GM20000 (cell line): ENCODE measurements around the gene ITPR2.

Experiments used
- DNase-seq: peaks from one replicate; pipeline ENCODE4 v3.0.0; 2012; ENCODE audit warnings: low spot score
- CTCF ChIP-seq: IDR thresholded peaks from 2 replicates; pipeline ENCODE4 v1.5.1; 2012; ENCODE audit warnings: mild to moderate bottlenecking, control low read depth; ENCODE audit errors: extremely low read depth, missing control alignments

The ITPR2 gene

GRCh38 chr12:26548227-26548626 is 284.8 kb downstream of the ITPR2 start:
- TF ChIP-seq CTCF: no peak
- no peak for DNase-seq

GRCh38 chr12:26546535-26547314 is 286.3 kb downstream of the ITPR2 start:
- TF ChIP-seq CTCF: no peak
- no peak for DNase-seq

GRCh38 chr12:26539131-26539530 is 293.9 kb downstream of the ITPR2 start:
- no peak for DNase-seq
- TF ChIP-seq CTCF: no peak

GRCh38 chr12:26537651-26538050 is 295.3 kb downstream of the ITPR2 start:
- TF ChIP-seq CTCF: no peak

GRCh38 chr12:26537126-26537525 is 295.9 kb downstream of the ITPR2 start:
- DNase-seq: no peak
- no peak for TF ChIP-seq CTCF

More at GRCh38 chr12:26537651-26538050, 295.3 kb downstream of the ITPR2 start:
- no peak for DNase-seq

- no peak for DNase-seq
- TF ChIP-seq CTCF: no peak
Measured at GRCh38 chr12:26535826-26536225, 297.2 kb downstream of the ITPR2 start.

- no peak for DNase-seq
Measured at GRCh38 chr12:26534071-26534470, 298.9 kb downstream of the ITPR2 start.

More at GRCh38 chr12:26534071-26534470, 298.9 kb downstream of the ITPR2 start:
- TF ChIP-seq CTCF: no peak
